GM12872 (cell line): ENCODE measurements around the gene ZSWIM7.

ENCODE experiments used
- TF ChIP-seq, protein P1 (sequence below): IDR thresholded peaks from 3 replicates; pipeline ENCODE4 v1.5.1; 2011; ENCODE audit warnings: low read depth, mild to moderate bottlenecking, low read length, moderate library complexity; ENCODE audit not compliant: insufficient read depth

ZSWIM7 gene

DNA sequence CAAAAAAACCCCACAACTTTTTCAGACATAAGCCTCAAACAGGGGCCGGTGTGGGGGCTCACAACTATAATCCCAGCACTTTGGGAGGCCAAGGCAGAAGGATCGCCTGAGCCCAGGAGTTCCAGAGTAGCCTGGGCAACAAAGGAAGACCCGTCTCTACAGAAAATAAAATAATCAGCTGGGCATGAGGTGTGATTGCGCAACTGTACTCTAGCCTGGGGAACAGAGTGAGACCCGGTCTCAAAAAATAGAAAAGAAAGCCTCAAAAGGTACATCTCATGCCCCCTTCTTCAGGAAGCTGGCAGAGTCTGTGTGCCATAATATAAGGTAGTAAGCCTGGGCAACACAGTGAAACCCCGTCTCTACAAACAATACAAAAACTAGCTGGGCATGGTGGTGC lies 3.2 kb downstream of the ZSWIM7 start:
- TF ChIP-seq, protein P1, sequence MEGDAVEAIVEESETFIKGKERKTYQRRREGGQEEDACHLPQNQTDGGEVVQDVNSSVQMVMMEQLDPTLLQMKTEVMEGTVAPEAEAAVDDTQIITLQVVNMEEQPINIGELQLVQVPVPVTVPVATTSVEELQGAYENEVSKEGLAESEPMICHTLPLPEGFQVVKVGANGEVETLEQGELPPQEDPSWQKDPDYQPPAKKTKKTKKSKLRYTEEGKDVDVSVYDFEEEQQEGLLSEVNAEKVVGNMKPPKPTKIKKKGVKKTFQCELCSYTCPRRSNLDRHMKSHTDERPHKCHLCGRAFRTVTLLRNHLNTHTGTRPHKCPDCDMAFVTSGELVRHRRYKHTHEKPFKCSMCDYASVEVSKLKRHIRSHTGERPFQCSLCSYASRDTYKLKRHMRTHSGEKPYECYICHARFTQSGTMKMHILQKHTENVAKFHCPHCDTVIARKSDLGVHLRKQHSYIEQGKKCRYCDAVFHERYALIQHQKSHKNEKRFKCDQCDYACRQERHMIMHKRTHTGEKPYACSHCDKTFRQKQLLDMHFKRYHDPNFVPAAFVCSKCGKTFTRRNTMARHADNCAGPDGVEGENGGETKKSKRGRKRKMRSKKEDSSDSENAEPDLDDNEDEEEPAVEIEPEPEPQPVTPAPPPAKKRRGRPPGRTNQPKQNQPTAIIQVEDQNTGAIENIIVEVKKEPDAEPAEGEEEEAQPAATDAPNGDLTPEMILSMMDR: no peak

DNA sequence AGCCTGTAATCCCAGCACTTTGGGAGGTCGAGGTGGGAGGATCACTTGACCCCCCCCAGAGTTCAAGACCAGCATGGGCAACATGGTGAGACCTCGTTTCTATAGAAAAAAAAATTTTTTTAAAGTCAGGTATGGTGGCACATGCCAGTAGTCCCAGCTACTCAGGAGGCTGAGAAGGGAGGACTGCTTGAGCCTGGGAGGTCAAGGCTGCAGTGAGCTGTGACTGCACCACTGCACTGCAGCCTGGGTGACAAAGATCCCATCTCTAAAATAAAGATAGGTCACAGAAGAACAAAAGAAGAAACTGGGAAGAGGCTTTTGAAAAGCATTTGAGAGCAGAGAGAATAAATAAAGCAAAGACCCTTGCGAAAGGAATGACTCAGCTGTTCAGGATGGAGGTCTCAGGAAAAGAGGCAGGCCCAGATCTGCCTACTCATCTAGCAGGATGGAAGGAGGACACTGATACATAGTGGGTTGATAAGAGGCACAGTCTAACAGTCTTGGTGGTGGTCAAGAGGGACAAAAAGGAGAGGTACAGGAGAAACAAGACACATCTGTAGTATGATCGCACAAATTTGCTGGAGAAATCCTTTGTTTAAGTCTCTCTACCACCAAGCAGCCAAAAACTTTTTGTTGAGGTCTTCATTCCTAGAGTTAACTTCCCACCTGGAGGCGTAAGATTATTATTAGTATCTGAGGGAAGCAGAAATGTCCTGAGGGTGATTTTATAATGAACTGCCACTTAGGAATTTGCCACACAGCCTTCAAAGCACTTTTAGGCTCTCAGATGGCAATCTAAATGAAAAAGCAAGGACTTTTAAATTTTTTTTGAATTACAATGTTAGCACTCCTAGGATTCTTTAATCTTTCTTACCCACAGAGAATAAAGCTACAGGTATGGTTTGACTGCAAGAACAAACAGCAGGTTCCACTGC lies 17.6 kb downstream of the ZSWIM7 start:
- TF ChIP-seq, protein P1: no peak

- TF ChIP-seq, protein P1: no peak
Observed at GRCh38 chr17:15981208-15981607, 18.3 kb downstream of the ZSWIM7 start.

DNA sequence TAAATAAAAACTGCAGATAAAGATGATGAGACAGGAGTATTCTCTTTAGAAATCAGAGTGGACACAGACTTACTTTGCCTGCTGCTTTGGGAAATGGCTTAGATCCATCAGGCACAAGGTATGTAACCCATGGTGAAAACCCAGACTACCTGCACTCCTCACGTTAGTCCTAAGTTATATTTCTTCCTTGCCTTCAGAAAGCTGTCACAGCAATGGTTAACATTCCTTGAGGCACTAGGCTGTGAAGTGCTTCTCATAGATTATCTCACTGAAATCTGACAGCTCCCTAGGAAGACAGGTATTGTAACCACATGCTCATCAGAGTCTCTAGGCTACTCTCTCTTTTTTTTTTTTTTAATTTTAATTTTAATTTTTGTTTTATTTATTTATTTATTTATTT lies 20.9 kb downstream of the ZSWIM7 start:
- TF ChIP-seq, protein P1: no peak

GRCh38 chr17:15977894-15978293 lies 21.6 kb downstream of the ZSWIM7 start:
- TF ChIP-seq, protein P1: no peak

- TF ChIP-seq, protein P1: no peak
Observed at GRCh38 chr17:15973834-15974233, 25.7 kb downstream of the ZSWIM7 start.

DNA sequence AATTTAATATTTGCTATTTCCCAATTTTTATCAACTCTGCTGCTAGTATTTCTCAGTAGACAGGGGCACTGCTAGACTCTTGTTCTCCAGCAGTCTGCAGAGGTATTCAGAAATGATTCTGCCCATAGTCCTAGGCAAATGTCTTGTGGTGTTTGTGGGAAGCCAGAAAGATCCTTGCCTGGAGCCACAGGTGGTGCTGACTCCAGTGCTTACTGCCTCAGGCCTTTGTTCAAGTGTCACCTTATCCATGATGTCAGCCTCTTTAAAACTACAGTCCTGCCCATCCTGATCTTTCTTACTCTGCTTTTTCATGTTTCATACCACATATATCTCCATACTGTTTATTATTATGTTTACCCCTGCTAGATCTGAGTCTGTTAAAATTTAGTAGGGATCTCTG lies 26.5 kb downstream of the ZSWIM7 start:
- TF ChIP-seq, protein P1: no peak
